BJ (cell line): ENCODE results near the gene CLDN10. TPM values are rescaled to one million over a fixed set of nuclear protein-coding genes. Genes with fewer than 3 reads are reported as not detected.

Experiments
- CTCF ChIA-PET: fragments of 350-600 bp; formaldehyde crosslinking; extraction: SDS; loops from one replicate; lab custom pipeline; 2021; ENCODE audit warnings: antibody characterized with exemption, inconsistent platforms; lab: Yijun Ruan, JAX
- POLR2A ChIA-PET: fragments of 300-600 bp; sonication (Branson Sonifier 250); formaldehyde crosslinking; extraction: SDS; loops from one replicate; lab custom pipeline; 2021; ENCODE audit warnings: antibody characterized with exemption; lab: Charles Lee
- DNase-seq: peaks from one replicate; pipeline ENCODE4 v3.0.0-alpha.2; 2011; ENCODE audit warnings: low read depth
- H3K27me3 ChIP-seq: 2 replicates; pipeline ENCODE4 v1.6.0; 2011; ENCODE audit warnings: low read length; ENCODE audit not compliant: control insufficient read depth, insufficient read depth
- H3K36me3 ChIP-seq: 2 replicates; pipeline ENCODE4 v1.5.1; 2011; ENCODE audit warnings: low read length; ENCODE audit not compliant: control insufficient read depth, insufficient read depth
- H3K4me3 ChIP-seq: 2 replicates; pipeline ENCODE4 v1.5.1; 2011; ENCODE audit warnings: low read depth, mild to moderate bottlenecking, control low read depth, low read length
- CTCF ChIP-seq: IDR thresholded peaks from 2 replicates; pipeline ENCODE4 v1.5.1; 2011; ENCODE audit warnings: low read depth, mild to moderate bottlenecking, control low read depth, inconsistent platforms, low read length, moderate library complexity; ENCODE audit not compliant: insufficient read depth
- polyA plus RNA-seq: library from polyadenylated mRNA; depleted of rRNA; stranded (reverse); fragments of >200 nt; gene quantifications from 2 replicates; pipeline ENCODE4 v1.2.3, GENCODE V29; 2011

CLDN10 gene
- polyA plus RNA-seq, 1 experiment: not detected

DNA sequence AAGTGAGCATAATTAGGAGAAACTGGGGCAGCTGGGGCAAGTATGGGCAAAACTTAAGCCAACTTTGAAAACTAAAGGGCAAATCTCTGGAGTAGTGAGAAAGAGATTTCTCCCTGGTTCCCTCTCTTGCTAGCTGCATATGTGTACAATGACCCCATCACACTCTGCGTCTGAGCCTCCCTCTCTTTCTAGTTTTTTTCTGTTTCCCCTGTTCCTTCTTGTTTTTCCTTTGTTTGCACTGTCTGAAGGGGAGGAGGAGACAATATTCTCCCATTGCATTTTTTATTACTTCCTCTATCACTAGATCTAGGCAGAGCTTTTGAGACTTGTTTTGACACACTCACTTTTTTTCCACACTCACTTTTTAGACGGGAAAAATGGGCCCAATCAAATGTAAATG, 11.2 kb upstream of the CLDN10 start:
- TF ChIP-seq CTCF: no peak
- no peak for DNase-seq
- ChIA-PET POLR2A (no interaction called here), CTCF (interaction anchor here (0.7 to 2.3 kb wide), 3 partner anchors 14 to 292 kb away, joined by 3 to 7 read pairs (median 4); no protein-coding TSS in a partner anchor)
- peaks cover 3% of the 10 kb centered on the region; the same call in 1 of the 2 replicates for H3K27me3 ChIP-seq
- no peak overlapping the region for H3K4me3 ChIP-seq
- H3K36me3 ChIP-seq: no peaks in the 10 kb centered on the region

DNA sequence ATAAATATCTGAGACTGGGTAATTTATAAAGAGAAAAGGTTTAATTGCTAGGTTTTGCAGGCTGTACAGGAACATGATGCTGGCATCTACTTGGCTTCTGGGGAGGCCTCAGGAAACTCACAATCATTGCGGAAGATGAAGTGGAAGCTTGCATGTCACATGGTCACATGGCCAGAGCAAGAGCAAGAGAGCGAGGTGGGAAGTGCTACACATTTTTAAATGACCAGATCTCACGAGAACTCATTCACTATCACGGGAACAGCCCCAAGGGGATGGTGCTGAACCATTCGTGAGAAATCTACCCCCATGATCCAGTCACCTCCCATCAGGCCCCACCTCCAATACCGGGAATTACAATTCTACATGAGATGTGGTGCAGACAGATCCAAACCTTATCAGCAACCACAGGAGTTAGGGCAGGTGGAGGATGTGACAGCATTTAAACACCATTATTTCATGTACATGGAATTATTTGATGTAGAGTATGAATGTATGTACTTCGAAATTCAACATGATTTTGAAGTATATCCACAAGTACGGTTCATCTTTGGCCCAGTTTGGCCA, 10.5 kb upstream of the CLDN10 start:
- TF ChIP-seq CTCF: no peak
- POLR2A ChIA-PET: no interaction called here
- H3K27me3 ChIP-seq: peaks cover 4% of the 10 kb centered on the region; the same call in 1 of the 2 replicates
- CTCF ChIA-PET: interaction anchor here (0.7 to 2.3 kb wide), 2 partner anchors 78 to 292 kb away, joined by 3 to 7 read pairs; no protein-coding TSS in a partner anchor
- no peak for DNase-seq
- H3K4me3 ChIP-seq: no peak overlapping the region
- H3K36me3 ChIP-seq: no peaks in the 10 kb centered on the region

GRCh38 chr13:95544293-95544692, 8.2 kb upstream of the CLDN10 start:
- no peak for DNase-seq
- Histone ChIP-seq H3K4me3 (no peak overlapping the region), H3K36me3 (no peaks in the 10 kb centered on the region), H3K27me3 (peaks cover 3% of the 10 kb centered on the region)
- POLR2A ChIA-PET: no interaction called here
- CTCF ChIA-PET: no interaction called here
- TF ChIP-seq CTCF: no peak

DNA sequence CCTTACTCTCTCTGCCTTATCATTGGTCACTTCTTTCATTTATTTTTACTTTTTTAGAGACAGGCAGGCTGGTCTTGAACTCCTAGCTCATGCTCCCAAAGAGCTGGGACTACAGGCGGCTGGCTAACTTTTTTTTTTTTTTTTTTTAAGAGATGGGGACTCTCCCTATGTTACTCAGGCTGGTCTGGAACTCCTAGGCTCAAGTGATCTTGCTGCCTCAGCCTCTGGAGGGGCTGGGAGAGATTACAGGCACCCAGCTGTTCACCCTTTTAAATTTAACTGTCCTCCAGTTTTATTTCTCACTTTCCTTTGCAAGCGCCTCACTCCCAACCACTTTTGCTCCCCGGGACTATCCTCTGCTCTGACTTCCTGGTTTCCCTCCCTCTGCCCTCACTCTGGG, 5.6 kb upstream of the CLDN10 start:
- Histone ChIP-seq H3K4me3 (no peak overlapping the region), H3K27me3 (peaks cover 10% of the 10 kb centered on the region), H3K36me3 (no peaks in the 10 kb centered on the region)
- POLR2A ChIA-PET: interaction anchor here (0.6 kb wide), 1 partner anchor 10 kb away, joined by 3 read pairs; no protein-coding TSS in a partner anchor
- no peak for DNase-seq
- TF ChIP-seq CTCF: no peak
- CTCF ChIA-PET: interaction anchor here (2.6 kb wide), 1 partner anchor 10 kb away, joined by 12 read pairs; no protein-coding TSS in a partner anchor

- no peak for TF ChIP-seq CTCF
- Histone ChIP-seq H3K36me3 (no peaks in the 10 kb centered on the region), H3K4me3 (no peak overlapping the region), H3K27me3 (peaks cover 14% of the 10 kb centered on the region)
- ChIA-PET CTCF (interaction anchor here (2.6 kb wide), 1 partner anchor 10 kb away, joined by 12 read pairs; no protein-coding TSS in a partner anchor), POLR2A (no interaction called here)
- no peak for DNase-seq
Measured at GRCh38 chr13:95547531-95548167, 4.9 kb upstream of the CLDN10 start.
